Measurements from ENCODE around the gene GPR160. TPM values are rescaled to one million over a fixed set of nuclear protein-coding genes. Genes with fewer than 3 reads are reported as not detected.

Gene GPR160
- total and polyA plus RNA-seq, 4 donors: 0.99 to 7.2 (median 1.7) TPM

GRCh38 chr3:170056710-170057454 lies 19.1 kb downstream of the GPR160 start:
- no peak overlapping the region for H3K4me3 ChIP-seq (ENCODE audit: low read depth in 1 of 3, low read length in 3 of 3)
- no peaks in the 10 kb centered on the region for H3K4me1 ChIP-seq (ENCODE audit: control insufficient read depth in 4 of 4, insufficient read depth in 4 of 4, low read length in 3 of 4)
- no peak overlapping the region for H3K27ac ChIP-seq (ENCODE audit: low read depth in 1 of 2, low read length in 2 of 2)
- TF ChIP-seq MAX (IDR thresholded peaks at IDR 0.05): no peak
- no peak for TF ChIP-seq SP1 (IDR thresholded peaks at IDR 0.05)
- no peak for TF ChIP-seq RAD21 (IDR thresholded peaks at IDR 0.05)
- TF ChIP-seq CTCF (IDR thresholded peaks at IDR 0.05; ENCODE audit: low read depth, low read length, missing input control): no peak
- no peak for TF ChIP-seq NR2F2 (IDR thresholded peaks at IDR 0.05)
- no peak for TF ChIP-seq ZBTB33 (IDR thresholded peaks at IDR 0.05)
- TF ChIP-seq ATF3 (IDR thresholded peaks at IDR 0.05): no peak
- no peak for TF ChIP-seq TAF1 (conservative IDR thresholded peaks at IDR 0.05)
- no peak for TF ChIP-seq FOXA1 (IDR thresholded peaks at IDR 0.05)
- TF ChIP-seq HNF4A (conservative IDR thresholded peaks at IDR 0.05): no peak
- no peak for TF ChIP-seq GABPA (IDR thresholded peaks at IDR 0.05 in 1 of 2, conservative IDR thresholded peaks at IDR 0.05 in 1 of 2)
- H3K36me3 ChIP-seq (ENCODE audit: control insufficient read depth in 4 of 4, insufficient read depth in 3 of 4, low read depth in 1 of 4, low read length in 3 of 4): no peaks in the 10 kb centered on the region
- H3K9ac ChIP-seq (ENCODE audit: low read depth in 1 of 2, low read length in 2 of 2): no peak overlapping the region
- WGBS: 90% methylated on average over 3 of the region's 3 CpGs
- H3K27me3 ChIP-seq (ENCODE audit: control insufficient read depth in 4 of 4, insufficient read depth in 4 of 4, low read length in 3 of 4): no peaks in the 10 kb centered on the region
- DNase-seq (ENCODE audit: low spot score): no peak
- no peaks in the 10 kb centered on the region for H3K9me3 ChIP-seq (ENCODE audit: control insufficient read depth in 4 of 4, low read length in 3 of 4)

GRCh38 chr3:170057550-170057949 lies 19.8 kb downstream of the GPR160 start:
- H3K9ac ChIP-seq (ENCODE audit: low read depth in 1 of 2, low read length in 2 of 2): no peak overlapping the region
- H3K27me3 ChIP-seq (ENCODE audit: control insufficient read depth in 4 of 4, insufficient read depth in 4 of 4, low read length in 3 of 4): no peaks in the 10 kb centered on the region
- H3K4me3 ChIP-seq (ENCODE audit: low read depth in 1 of 3, low read length in 3 of 3): no peak overlapping the region
- WGBS: 92% methylated on average over 3 of the region's 3 CpGs
- H3K36me3 ChIP-seq (ENCODE audit: control insufficient read depth in 4 of 4, insufficient read depth in 3 of 4, low read depth in 1 of 4, low read length in 3 of 4): no peaks in the 10 kb centered on the region
- H3K4me1 ChIP-seq (ENCODE audit: control insufficient read depth in 4 of 4, insufficient read depth in 4 of 4, low read length in 3 of 4): no peaks in the 10 kb centered on the region
- no peak overlapping the region for H3K27ac ChIP-seq (ENCODE audit: low read depth in 1 of 2, low read length in 2 of 2)
- H3K9me3 ChIP-seq (ENCODE audit: control insufficient read depth in 4 of 4, low read length in 3 of 4): no peaks in the 10 kb centered on the region
- no peak for DNase-seq (ENCODE audit: low spot score)
- TF ChIP-seq GABPA (IDR thresholded peaks at IDR 0.05 in 1 of 2, conservative IDR thresholded peaks at IDR 0.05 in 1 of 2) (no peak), NR2F2 (IDR thresholded peaks at IDR 0.05) (no peak), CTCF (IDR thresholded peaks at IDR 0.05; ENCODE audit: low read depth, low read length, missing input control) (no peak), HNF4G (IDR thresholded peaks at IDR 0.05) (no peak), MAX (IDR thresholded peaks at IDR 0.05) (no peak), JUND (IDR thresholded peaks at IDR 0.05) (no peak), YY1 (IDR thresholded peaks at IDR 0.05) (no peak), REST (IDR thresholded peaks at IDR 0.05) (no peak), RXRA (IDR thresholded peaks at IDR 0.05) (no peak), ATF3 (IDR thresholded peaks at IDR 0.05) (no peak), SP1 (IDR thresholded peaks at IDR 0.05) (no peak), EGR1 (IDR thresholded peaks at IDR 0.05; ENCODE audit: low read depth in 2 of 2) (no peak), HNF4A (conservative IDR thresholded peaks at IDR 0.05) (no peak), ZBTB33 (IDR thresholded peaks at IDR 0.05) (no peak), TAF1 (conservative IDR thresholded peaks at IDR 0.05) (no peak), RAD21 (IDR thresholded peaks at IDR 0.05) (no peak)

All from liver (tissue), 9 donors.